K562 (cell line): ENCODE data around the gene WDFY2. TPM values are rescaled to one million over a fixed set of nuclear protein-coding genes. Genes with fewer than 3 reads are reported as not detected.
A peak's percentile ranks its signal among the peaks of the same experiment; 100 is the strongest.

ENCODE experiments used
- ATAC-seq: fragments of 200-7000 bp; cut with Tn5 transposase; 3 replicates; pipeline ENCODE4 v1.9.1; 2020; ENCODE audit warnings: moderate library complexity
- BruUV-seq: library from RNA; stranded (reverse); fragments of 400-500 nt; replicated peaks from 2 replicates; lab custom pipeline; 2021; lab: Mats Ljungman, UMichigan
- CTCF ChIA-PET: fragments of 300-600 bp; formaldehyde crosslinking; extraction: SDS; loops from one replicate; lab custom pipeline; 2021; ENCODE audit warnings: low intra/inter-chr PET ratio; lab: Yijun Ruan, JAX
- POLR2A ChIA-PET: fragments of 300-600, 350-650 bp; sonication (Branson Sonifier 250); formaldehyde crosslinking; extraction: SDS; loops from one replicate; lab custom pipeline; 2021; ENCODE audit warnings: antibody characterized with exemption, inconsistent platforms; lab: Yijun Ruan, JAX
- DNase-seq, 4 experiments: peaks; one replicate each; pipeline versions ENCODE4 v3.0.0 to v3.0.0-alpha.2; 2011 to 2018; ENCODE audit warnings: low spot score in 3 of 4, mixed read lengths in 3 of 4; ENCODE audit errors: extremely low read depth in 1 of 4
- FAIRE-seq: peaks from 2 replicates; lab custom pipeline; 2011; peaks lifted over from hg19 to GRCh38; lab: Jason Lieb, UNC
- H2AFZ ChIP-seq: 2 replicates; pipeline ENCODE4 v1.6.0; 2011; ENCODE audit warnings: low read depth, low read length, control low read depth, inconsistent platforms
- H3K27ac ChIP-seq: fragments of 200-600 bp; 3 replicates; pipeline ENCODE4 v1.8.0; 2011; ENCODE audit warnings: low read depth, mild to moderate bottlenecking, control low read depth, inconsistent platforms, low read length, moderate library complexity, mixed read lengths; ENCODE audit errors: extremely low read depth
- H3K27me3 ChIP-seq, 2 experiments: fragments of 300-600 bp in 1 of 2; 2 replicates in 1 of 2; 3 replicates in 1 of 2; pipeline versions ENCODE4 v1.6.0 to v1.8.0; 2011; ENCODE audit warnings: inconsistent platforms in 2 of 2, low read length in 2 of 2, mild to moderate bottlenecking in 1 of 2, mixed read lengths in 1 of 2, moderate library complexity in 1 of 2; ENCODE audit not compliant: control insufficient read depth in 2 of 2, insufficient read depth in 2 of 2
- H3K36me3 ChIP-seq: fragments of 300-600 bp; 3 replicates; pipeline ENCODE4 v1.8.0; 2011; ENCODE audit warnings: mild to moderate bottlenecking, low read length, inconsistent platforms; ENCODE audit not compliant: control insufficient read depth, insufficient read depth
- H3K4me1 ChIP-seq, 2 experiments: fragments of 200-600 bp in 1 of 2; replicated peaks in 1 of 2; 2 replicates in 1 of 2; 3 replicates in 1 of 2; pipeline versions ENCODE4 v1.5.1 to v1.8.0; 2011; ENCODE audit warnings: inconsistent platforms in 2 of 2, low read length in 2 of 2, mild to moderate bottlenecking in 1 of 2, mixed read lengths in 1 of 2, moderate library complexity in 1 of 2; ENCODE audit not compliant: control insufficient read depth in 2 of 2, insufficient read depth in 2 of 2
- H3K4me2 ChIP-seq: 2 replicates; pipeline ENCODE4 v1.6.1; 2011; ENCODE audit warnings: low read length, control low read depth, inconsistent platforms, mixed read lengths; ENCODE audit not compliant: insufficient read depth
- H3K4me3 ChIP-seq: fragments of 200-600 bp; sonication (generic), shearing (Covaris generic); 2 replicates; pipeline ENCODE4 v1.5.1; 2016; ENCODE audit warnings: control low read depth, inconsistent platforms
- H3K79me2 ChIP-seq: fragments of 200-600 bp; 3 replicates; pipeline ENCODE4 v1.8.0; 2011; ENCODE audit warnings: low read length, inconsistent platforms; ENCODE audit not compliant: control insufficient read depth, insufficient read depth
- H3K9ac ChIP-seq, 2 experiments: 2 replicates each; pipeline versions ENCODE4 v1.6.0 to v1.6.1; 2011; ENCODE audit warnings: low read depth in 2 of 2, low read length in 2 of 2, control low read depth in 1 of 2, inconsistent platforms in 1 of 2, mild to moderate bottlenecking in 1 of 2, mixed read lengths in 1 of 2; ENCODE audit not compliant: insufficient read depth in 1 of 2
- H3K9me1 ChIP-seq: one replicate; pipeline ENCODE4 v1.6.0; 2011; ENCODE audit warnings: inconsistent platforms, mild to moderate bottlenecking, low read length, moderate library complexity; ENCODE audit not compliant: control insufficient read depth, insufficient read depth
- H3K9me3 ChIP-seq: replicated peaks from 2 replicates; pipeline ENCODE4 v1.5.1; 2011; ENCODE audit warnings: low read depth, low read length, inconsistent platforms; ENCODE audit not compliant: control insufficient read depth, insufficient read depth
- H4K20me1 ChIP-seq: replicated peaks from 2 replicates; pipeline ENCODE4 v1.6.1; 2011; ENCODE audit warnings: low read length, inconsistent platforms, mixed read lengths; ENCODE audit not compliant: control insufficient read depth, insufficient read depth
- ADNP ChIP-seq: fragments of 200-800 bp; sonication (Bioruptor generic); IDR thresholded peaks from 2 replicates; pipeline ENCODE4 v1.6.1; 2016; ENCODE audit warnings: missing genetic modification characterization, missing compliant biosample characterization
- BCOR ChIP-seq: fragments of 450-650 bp; IDR thresholded peaks from 2 replicates; pipeline ENCODE4 v1.6.1; 2016
- CBX3 ChIP-seq, 2 experiments: IDR thresholded peaks; 1 replicate in 1 of 2; 2 replicates in 1 of 2; pipeline ENCODE4 v1.6.1; 2012; ENCODE audit warnings: inconsistent platforms in 2 of 2, low read length in 2 of 2, borderline replicate concordance in 1 of 2, control low read depth in 1 of 2
- DNMT1 ChIP-seq: fragments of 450-650 bp; IDR thresholded peaks from 2 replicates; pipeline ENCODE4 v1.6.1; 2016; ENCODE audit warnings: antibody characterized with exemption, mild to moderate bottlenecking
- HDAC2 ChIP-seq: fragments of 450-650 bp; IDR thresholded peaks from 2 replicates; pipeline ENCODE4 v1.6.1; 2016; ENCODE audit warnings: mild to moderate bottlenecking
- KDM1A ChIP-seq, 2 experiments: fragments of 450-650 bp; IDR thresholded peaks; 2 replicates each; pipeline ENCODE4 v1.6.1; 2016; ENCODE audit warnings: mild to moderate bottlenecking in 2 of 2
- RBM25 ChIP-seq: fragments of 200-400 bp; formaldehyde crosslinking; IDR thresholded peaks from 2 replicates; pipeline ENCODE4 v1.6.1; 2018; ENCODE audit warnings: low read length, low read depth, moderate library complexity; ENCODE audit not compliant: severe bottlenecking
- RCOR1 ChIP-seq, 2 experiments: IDR thresholded peaks; 2 replicates each; pipeline ENCODE4 v1.6.1; 2012; ENCODE audit warnings: low read depth in 2 of 2, low read length in 2 of 2, borderline replicate concordance in 1 of 2, improper control_type of control experiment in 1 of 2
- WGBS: fragments of 100-300 bp; shearing (Covaris generic); methylation state at CpG from one replicate; pipeline ENCODE4 v1.1.6; 2016; ENCODE audit warnings: low coverage, mixed read lengths; ENCODE audit not compliant: insufficient coverage; ENCODE audit errors: missing lambda C conversion rate; 5-methylcytosine and 5-hydroxymethylcytosine counted together
- in situ Hi-C: fragments of 300-500 bp; cut with MboI; formaldehyde crosslinking; loops from 4 replicates; pipeline ENCODE4 v1.15.0; 2018; ENCODE audit warnings: inconsistent platforms, mixed read lengths
- intact Hi-C: fragments of 100-400 bp; cut with micrococcal nuclease; formaldehyde crosslinking; loops from 2 replicates; pipeline ENCODE4 v1.14.2; 2022
- polyA plus RNA-seq, 8 experiments: library from polyadenylated mRNA; depleted of rRNA in 4 of 8; stranded (reverse) in 5 of 8; unstranded in 3 of 8; fragments of >200 nt; fragmentation: Nextera tagmentation in 2 of 8; fragmentation: Illumina TruSeq in 1 of 8; extraction: Ambion mirVana in 2 of 8; extraction: Trizol in 1 of 8; gene quantifications; 2 replicates each; pipeline versions ENCODE4 v1.2.1 to v1.2.3, GENCODE V29; 2011 to 2014; ENCODE audit warnings: inconsistent platforms in 1 of 8, missing spikeins in 1 of 8
- total RNA-seq, 7 experiments: library from RNA; depleted of rRNA in 6 of 7; stranded (reverse); fragments of >200 nt in 6 of 7; fragmentation: Illumina TruSeq in 2 of 7; extraction: Trizol in 2 of 7; gene quantifications; 2 replicates each; pipeline versions ENCODE4 v1.2.1 to v1.2.3, GENCODE V29; 2011 to 2021; ENCODE audit warnings: low replicate concordance in 1 of 7
- TF ChIP-seq, protein P1 (sequence below): fragments of 200-800 bp; sonication (Bioruptor generic); IDR thresholded peaks from 2 replicates; pipeline ENCODE4 v1.6.1; 2016; ENCODE audit warnings: missing genetic modification characterization, missing compliant biosample characterization

The WDFY2 gene
- total and polyA plus RNA-seq, 9 of the 15 experiments (the other 6 are each of a cell fraction or from before 2014, with no cell fraction given), result 0.66 to 6.4 (median 4.4) TPM

- Histone ChIP-seq H4K20me1 (no peaks in the 10 kb centered on the region), H3K36me3 (no peaks in the 10 kb centered on the region), H3K4me3 (no peak overlapping the region), H3K79me2 (peaks cover 7% of the 10 kb centered on the region; the same call in 1 of the 3 replicates), H3K4me1 (peaks cover 18 to 27% of the 10 kb centered on the region in 2 experiments; a peak in 4 of 5 replicates), H3K9me3 (no peaks in the 10 kb centered on the region), H3K4me2 (no peak overlapping the region), H3K27me3 (no peaks in the 10 kb centered on the region), H3K27ac (no peak overlapping the region), H2AFZ (no peak overlapping the region), H3K9ac (no peak overlapping the region), H3K9me1 (no peaks in the 10 kb centered on the region)
- intact Hi-C loops, result no loop called here
- 81% methylated on average over 2 of the region's 2 CpGs for WGBS
- ChIA-PET POLR2A (interaction anchor here (0.5 to 0.7 kb wide), 2 partner anchors 19 to 379 kb away, joined by 3 to 4 read pairs; no protein-coding TSS in a partner anchor), CTCF (no interaction called here)
- FAIRE-seq (no peak), DNase-seq (no peak), ATAC-seq (no peak)
- in situ Hi-C loops, result no loop called here
- TF ChIP-seq KDM1A (IDR thresholded peaks at IDR 0.05) (peak; percentile 68 to 72), BCOR (peak; percentile 94), ADNP (peak; percentile 86), RCOR1 (IDR thresholded peaks at IDR 0.05; ENCODE audit: borderline replicate concordance in 1 of 2, low read depth in 2 of 2, low read length in 2 of 2) (peak in 1 of 2 experiments; percentile 48; a peak in 2 of 4 replicates), CBX3 (IDR thresholded peaks at IDR 0.05; ENCODE audit: borderline replicate concordance in 1 of 2, low read length in 2 of 2) (peak in 1 of 2 experiments; percentile 57; a peak in 1 of 3 replicates), HDAC2 (peak; percentile 38; the same call in 1 of the 2 replicates), RBM25 (peak; percentile 98), DNMT1 (no peak)
- TF ChIP-seq, protein P1, sequence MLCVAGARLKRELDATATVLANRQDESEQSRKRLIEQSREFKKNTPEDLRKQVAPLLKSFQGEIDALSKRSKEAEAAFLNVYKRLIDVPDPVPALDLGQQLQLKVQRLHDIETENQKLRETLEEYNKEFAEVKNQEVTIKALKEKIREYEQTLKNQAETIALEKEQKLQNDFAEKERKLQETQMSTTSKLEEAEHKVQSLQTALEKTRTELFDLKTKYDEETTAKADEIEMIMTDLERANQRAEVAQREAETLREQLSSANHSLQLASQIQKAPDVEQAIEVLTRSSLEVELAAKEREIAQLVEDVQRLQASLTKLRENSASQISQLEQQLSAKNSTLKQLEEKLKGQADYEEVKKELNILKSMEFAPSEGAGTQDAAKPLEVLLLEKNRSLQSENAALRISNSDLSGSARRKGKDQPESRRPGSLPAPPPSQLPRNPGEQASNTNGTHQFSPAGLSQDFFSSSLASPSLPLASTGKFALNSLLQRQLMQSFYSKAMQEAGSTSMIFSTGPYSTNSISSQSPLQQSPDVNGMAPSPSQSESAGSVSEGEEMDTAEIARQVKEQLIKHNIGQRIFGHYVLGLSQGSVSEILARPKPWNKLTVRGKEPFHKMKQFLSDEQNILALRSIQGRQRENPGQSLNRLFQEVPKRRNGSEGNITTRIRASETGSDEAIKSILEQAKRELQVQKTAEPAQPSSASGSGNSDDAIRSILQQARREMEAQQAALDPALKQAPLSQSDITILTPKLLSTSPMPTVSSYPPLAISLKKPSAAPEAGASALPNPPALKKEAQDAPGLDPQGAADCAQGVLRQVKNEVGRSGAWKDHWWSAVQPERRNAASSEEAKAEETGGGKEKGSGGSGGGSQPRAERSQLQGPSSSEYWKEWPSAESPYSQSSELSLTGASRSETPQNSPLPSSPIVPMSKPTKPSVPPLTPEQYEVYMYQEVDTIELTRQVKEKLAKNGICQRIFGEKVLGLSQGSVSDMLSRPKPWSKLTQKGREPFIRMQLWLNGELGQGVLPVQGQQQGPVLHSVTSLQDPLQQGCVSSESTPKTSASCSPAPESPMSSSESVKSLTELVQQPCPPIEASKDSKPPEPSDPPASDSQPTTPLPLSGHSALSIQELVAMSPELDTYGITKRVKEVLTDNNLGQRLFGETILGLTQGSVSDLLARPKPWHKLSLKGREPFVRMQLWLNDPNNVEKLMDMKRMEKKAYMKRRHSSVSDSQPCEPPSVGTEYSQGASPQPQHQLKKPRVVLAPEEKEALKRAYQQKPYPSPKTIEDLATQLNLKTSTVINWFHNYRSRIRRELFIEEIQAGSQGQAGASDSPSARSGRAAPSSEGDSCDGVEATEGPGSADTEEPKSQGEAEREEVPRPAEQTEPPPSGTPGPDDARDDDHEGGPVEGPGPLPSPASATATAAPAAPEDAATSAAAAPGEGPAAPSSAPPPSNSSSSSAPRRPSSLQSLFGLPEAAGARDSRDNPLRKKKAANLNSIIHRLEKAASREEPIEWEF (CRISPR knock-in tag), result no peak
- BruUV-seq, result no TSS peak
Measured at GRCh38 chr13:51805925-51806324, 221.7 kb downstream of the WDFY2 start.
